AG09319 (cell line): Measurements from ENCODE around the gene SH3GL1.

ENCODE experiments used
- DNase-seq: peaks from one replicate; pipeline ENCODE4 v3.0.0-alpha.2; 2010; ENCODE audit warnings: low read depth; ENCODE audit errors: extremely low read depth
- TF ChIP-seq, protein P1 (sequence below): IDR thresholded peaks from 2 replicates; pipeline ENCODE4 v1.5.1; 2011; ENCODE audit warnings: low read depth, mild to moderate bottlenecking, inconsistent platforms, low read length, moderate library complexity

The SH3GL1 gene

DNA sequence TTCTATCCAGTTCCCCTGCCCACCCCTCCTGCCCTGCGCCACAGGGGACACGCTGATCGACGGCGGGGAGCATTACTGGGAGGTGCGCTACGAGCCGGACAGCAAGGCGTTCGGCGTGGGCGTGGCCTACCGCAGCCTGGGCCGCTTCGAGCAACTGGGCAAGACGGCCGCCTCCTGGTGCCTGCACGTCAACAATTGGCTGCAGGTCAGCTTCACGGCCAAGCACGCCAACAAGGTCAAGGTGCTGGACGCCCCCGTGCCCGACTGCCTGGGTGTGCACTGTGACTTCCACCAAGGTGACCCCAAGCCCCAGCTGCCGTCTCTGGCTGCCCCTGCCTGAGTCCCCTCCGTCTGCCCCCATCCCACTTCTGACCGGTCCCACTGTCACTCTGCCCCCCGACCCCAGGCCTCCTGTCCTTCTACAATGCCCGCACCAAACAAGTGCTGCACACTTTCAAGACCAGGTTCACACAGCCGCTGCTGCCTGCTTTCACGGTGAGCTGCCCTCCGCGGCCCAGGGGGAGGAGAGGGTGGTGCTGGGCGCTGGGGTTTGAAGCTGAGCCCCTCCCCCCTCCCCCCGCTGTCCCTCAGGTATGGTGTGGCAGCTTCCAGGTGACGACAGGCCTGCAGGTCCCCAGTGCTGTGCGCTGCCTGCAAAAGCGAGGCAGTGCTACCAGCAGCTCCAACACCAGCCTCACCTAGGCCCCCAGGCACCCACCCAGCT is 77.2 kb downstream of the SH3GL1 start:
- TF ChIP-seq, protein P1, sequence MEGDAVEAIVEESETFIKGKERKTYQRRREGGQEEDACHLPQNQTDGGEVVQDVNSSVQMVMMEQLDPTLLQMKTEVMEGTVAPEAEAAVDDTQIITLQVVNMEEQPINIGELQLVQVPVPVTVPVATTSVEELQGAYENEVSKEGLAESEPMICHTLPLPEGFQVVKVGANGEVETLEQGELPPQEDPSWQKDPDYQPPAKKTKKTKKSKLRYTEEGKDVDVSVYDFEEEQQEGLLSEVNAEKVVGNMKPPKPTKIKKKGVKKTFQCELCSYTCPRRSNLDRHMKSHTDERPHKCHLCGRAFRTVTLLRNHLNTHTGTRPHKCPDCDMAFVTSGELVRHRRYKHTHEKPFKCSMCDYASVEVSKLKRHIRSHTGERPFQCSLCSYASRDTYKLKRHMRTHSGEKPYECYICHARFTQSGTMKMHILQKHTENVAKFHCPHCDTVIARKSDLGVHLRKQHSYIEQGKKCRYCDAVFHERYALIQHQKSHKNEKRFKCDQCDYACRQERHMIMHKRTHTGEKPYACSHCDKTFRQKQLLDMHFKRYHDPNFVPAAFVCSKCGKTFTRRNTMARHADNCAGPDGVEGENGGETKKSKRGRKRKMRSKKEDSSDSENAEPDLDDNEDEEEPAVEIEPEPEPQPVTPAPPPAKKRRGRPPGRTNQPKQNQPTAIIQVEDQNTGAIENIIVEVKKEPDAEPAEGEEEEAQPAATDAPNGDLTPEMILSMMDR, result no peak
- no peak for DNase-seq

DNA sequence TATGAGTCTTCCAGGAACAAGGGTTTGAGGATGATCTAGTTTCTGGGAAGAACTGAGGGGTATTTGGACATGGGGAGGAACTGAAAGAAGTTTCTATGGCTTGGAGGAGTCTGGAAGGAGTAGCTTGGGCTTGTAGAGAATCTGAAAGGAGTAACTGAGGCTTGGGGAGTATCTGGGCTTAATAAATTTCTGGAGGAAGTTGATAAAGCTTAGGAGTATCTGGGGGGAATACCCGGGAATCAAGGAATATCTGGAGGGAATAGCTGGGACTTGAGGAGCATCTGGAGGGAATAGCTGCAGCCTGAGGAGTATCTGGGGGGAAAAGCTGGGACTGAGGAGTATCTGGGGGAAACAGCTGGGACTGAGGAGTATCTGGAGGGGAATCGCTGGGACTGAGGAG is 79.9 kb downstream of the SH3GL1 start:
- DNase-seq, result no peak
- TF ChIP-seq, protein P1, result no peak

DNA sequence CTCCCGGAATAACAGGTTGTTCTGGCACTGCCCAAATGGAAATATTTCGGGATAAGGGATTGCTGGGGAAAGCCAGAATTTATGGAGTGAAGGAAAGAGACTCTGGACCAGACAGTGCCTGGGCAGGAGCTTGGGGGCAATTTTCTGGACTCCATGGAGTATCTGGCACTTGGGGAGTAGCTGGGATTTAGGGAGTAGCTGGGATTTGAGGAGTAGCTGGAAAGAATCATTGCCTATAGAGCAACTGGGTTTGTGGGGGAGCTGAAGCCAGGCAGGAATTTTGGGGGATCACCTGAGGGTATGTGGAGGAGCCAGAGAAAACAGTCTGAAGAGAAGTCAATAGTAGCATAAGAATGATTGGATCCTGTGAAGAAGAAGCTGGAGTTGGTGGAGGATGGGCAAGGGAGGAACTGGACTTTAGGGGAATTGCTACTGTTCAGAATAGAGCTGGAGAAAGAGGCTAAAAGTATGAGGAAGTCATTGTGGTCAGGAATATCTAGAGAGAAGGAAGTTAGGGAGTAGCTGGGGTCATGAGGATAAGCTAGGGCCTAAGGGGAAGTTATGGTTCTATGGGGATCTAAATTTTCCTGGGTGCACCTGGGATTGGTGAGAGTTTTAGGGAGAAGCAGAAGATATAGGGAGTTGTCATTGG is 81.2 kb downstream of the SH3GL1 start:
- no peak for DNase-seq
- TF ChIP-seq, protein P1, result no peak

DNA sequence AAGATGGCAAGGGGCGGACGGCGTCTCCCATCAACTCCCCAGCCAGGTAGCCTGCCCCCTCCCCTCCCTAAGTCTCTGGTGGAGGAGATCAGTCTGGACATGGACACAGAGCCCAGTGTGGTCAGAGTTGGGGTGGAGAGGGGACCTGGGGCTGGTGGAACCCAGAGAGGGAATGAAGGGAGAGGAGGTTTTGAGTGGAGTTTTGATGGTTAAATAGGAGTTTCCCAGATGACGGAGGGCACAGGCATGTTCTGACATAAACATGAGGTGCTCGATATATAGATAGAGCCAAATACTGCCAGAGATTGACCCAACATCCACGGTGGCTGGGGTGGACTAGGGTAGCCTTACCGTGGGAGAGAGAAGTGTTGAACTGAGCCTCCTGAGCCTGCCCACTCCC is 81.9 kb downstream of the SH3GL1 start:
- TF ChIP-seq, protein P1, result no peak
- DNase-seq, result no peak

DNA sequence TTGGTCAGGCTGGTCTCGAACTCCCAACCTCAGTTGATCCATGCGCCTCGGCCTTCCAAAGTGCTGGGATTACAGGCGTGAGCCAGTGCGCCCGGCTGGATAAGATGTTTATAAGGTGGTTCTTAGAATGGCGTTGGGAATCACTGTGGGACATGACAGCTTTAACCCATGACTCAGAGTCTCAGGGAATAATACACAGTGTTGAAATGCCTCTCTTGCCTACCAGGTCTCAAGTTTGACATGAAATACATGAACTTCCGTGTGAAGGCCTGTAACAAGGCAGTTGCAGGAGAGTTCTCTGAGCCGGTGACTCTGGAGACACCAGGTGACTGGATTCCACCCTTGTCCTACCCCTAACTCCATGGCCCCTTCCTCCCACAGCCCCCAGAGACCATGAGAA is 83.4 kb downstream of the SH3GL1 start:
- no peak for DNase-seq
- TF ChIP-seq, protein P1, result no peak

DNA sequence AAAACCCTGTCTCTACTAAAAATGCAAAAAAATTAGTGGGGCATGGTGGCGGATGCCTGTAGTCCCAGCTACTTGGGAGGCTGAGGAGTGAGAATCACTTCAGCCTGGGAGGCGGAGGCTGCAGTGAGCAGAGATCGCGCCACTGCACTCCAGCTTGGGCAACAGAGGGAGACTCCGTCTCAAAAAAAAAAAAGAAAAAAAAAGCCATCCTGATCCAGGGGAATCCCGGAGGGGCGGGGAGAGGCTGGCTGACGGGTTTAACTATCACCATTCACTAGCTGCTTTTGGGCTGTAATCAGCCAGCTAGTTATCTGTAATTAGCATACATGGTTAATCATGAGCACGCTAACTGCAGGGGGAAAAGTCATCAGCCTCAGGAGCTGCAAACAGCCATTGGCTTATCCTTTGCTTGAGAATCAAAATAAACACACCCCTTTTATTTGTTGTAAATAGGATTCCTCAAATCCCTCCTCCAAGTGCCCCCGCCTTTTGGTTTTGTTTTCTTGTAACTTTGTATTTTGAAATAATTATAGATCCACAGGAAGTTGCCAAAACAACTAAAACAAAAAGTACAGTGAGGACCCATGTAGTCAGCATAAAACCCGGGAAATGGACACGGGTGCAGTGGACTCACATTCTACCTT is 86.4 kb downstream of the SH3GL1 start:
- no peak for DNase-seq

More for the DNA sequence above, 86.4 kb downstream of the SH3GL1 start:
- TF ChIP-seq, protein P1, result no peak
